Measurements from ENCODE around the gene BACE2. TPM values are rescaled to one million over a fixed set of nuclear protein-coding genes. Genes with fewer than 3 reads are reported as not detected.

BACE2 gene
- total and polyA plus RNA-seq, 2 of the 13 experiments (the other 11 are each of a cell fraction or from before 2014, with no cell fraction given): 0.07 to 0.11 TPM

DNA sequence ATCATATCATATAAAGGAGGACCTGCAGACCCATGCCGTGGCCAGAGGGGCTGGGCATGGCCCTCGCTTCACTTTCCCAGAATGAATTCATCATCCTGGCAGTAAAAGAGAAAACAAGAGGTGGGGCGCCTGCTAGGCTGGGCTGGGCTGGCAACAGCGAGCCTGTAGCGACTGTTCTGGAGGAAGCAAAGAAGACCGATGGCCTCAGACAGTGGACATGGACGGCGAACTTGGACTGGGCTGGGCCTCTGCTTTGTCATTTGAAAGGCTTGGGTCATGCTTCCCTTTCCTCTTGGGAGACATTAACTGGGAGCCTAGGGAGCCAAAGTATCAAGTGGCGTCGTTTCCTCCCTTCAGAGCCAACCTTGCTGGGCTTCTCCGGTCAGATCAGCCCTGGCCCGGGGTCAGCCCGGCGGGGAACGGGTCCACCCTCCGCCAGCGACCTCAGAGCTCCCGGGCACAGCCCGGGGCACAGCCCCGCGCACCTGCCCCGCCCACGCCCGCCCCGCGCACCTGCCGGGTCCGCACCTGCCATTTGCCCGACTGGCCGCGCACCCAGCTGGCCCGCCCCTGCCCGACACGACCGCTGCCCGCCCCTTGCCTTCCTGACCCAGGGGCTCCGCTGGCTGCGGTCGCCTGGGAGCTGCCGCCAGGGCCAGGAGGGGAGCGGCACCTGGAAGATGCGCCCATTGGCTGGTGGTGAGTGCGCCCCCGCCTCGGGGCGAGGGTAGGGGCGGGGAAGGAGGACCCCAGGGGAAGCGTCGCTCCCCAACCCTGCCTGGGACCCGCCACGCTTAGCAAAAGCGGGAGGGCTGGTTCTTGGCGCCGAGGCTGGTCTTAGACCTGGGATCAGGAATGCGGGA is 148.5 kb downstream of the BACE2 start, which contains the start of gene FAM3B:
Gene FAM3B, plus strand, starts transcription at position 602 of the 863 bp plus-strand sequence. Its CDS starts 79 bp downstream, at position 681.
- H3K4me3 ChIP-seq (replicated peaks in 1 of 3; ENCODE audit: insufficient read depth in 1 of 3, low read depth in 2 of 3, low read length in 3 of 3): peak within 1 kb of the TSS; percentile 47 to 65 (median 57)
- ChIA-PET POLR2A (interaction anchor here (0.6 to 1.2 kb wide), 3 partner anchors 10 to 52 kb away, joined by 3 read pairs; no protein-coding TSS in a partner anchor), CTCF (ENCODE audit: low intra/inter-chr PET ratio, low total read pairs) (no interaction called here)
- ATAC-seq (peak; percentile 72), FAIRE-seq (no peak), DNase-seq (ENCODE audit: low spot score) (no peak)
- H3K4me1 ChIP-seq (ENCODE audit: insufficient read depth, low read length): peaks cover 55% of the 10 kb centered on the region
- H3K36me3 ChIP-seq (replicated peaks in 1 of 2; ENCODE audit: control insufficient read depth in 1 of 2, insufficient read depth in 2 of 2, low read length in 2 of 2): no peaks in the 10 kb centered on the region
- intact Hi-C loops (cut with micrococcal nuclease; ENCODE audit: unreplicated experiment) (no loop called here), in situ Hi-C loops (cut with HindIII; ENCODE audit: extremely low pct_ligation_motif_present, low pct_unique_long_range_greater_than_20kb) (no loop called here)
- no peak within 1 kb of the TSS for H2AFZ ChIP-seq (ENCODE audit: low read length)
- 5% methylated on average over 7 of the region's 55 CpGs for WGBS (ENCODE audit: low lambda C conversion rate)
- H3K27ac ChIP-seq (ENCODE audit: extremely low read length, insufficient read depth, low read length): no peak within 1 kb of the TSS
- no peaks in the 10 kb centered on the region for H3K9me3 ChIP-seq (ENCODE audit: low read length)
- peak within 1 kb of the TSS; percentile 38; the same call in 1 of the 2 replicates for H3K9ac ChIP-seq (ENCODE audit: insufficient read depth, low read depth, low read length)
- H4K20me1 ChIP-seq (ENCODE audit: insufficient read depth, low read length): no peaks in the 10 kb centered on the region
- peaks cover 3 to 22% of the 10 kb centered on the region in 2 experiments; a peak in 2 of 5 replicates for H3K27me3 ChIP-seq (ENCODE audit: control insufficient read depth in 1 of 2, insufficient read depth in 2 of 2, low read length in 2 of 2)
- no TSS peak for BruUV-seq (replicated peaks)
- peak within 1 kb of the TSS; percentile 76 for H3K4me2 ChIP-seq (ENCODE audit: low read depth, low read length)
- H3K79me2 ChIP-seq (ENCODE audit: insufficient read depth, low read length): no peaks in the 10 kb centered on the region
- TF ChIP-seq SAP130 (CRISPR knock-in tag; IDR thresholded peaks at IDR 0.05; ENCODE audit: low read depth) (no peak), SRY (CRISPR knock-in tag; IDR thresholded peaks at IDR 0.05) (no peak), TMF1 (CRISPR knock-in tag; IDR thresholded peaks at IDR 0.05; ENCODE audit: low read depth) (no peak), YEATS2 (CRISPR knock-in tag; IDR thresholded peaks at IDR 0.05; ENCODE audit: borderline replicate concordance) (no peak), TBX2 (CRISPR knock-in tag; IDR thresholded peaks at IDR 0.05; ENCODE audit: borderline replicate concordance) (peak; percentile 31; the same call in 1 of the 2 replicates), ZFP36L2 (CRISPR knock-in tag; IDR thresholded peaks at IDR 0.05) (no peak), ZNF20 (CRISPR knock-in tag; IDR thresholded peaks at IDR 0.05) (no peak), ARHGAP35 (CRISPR knock-in tag; IDR thresholded peaks at IDR 0.05; ENCODE audit: borderline replicate concordance) (peak; percentile 59; the same call in 1 of the 2 replicates), ZNF777 (CRISPR knock-in tag; IDR thresholded peaks at IDR 0.05) (0 out of 2 replicates have a peak, but pooled peaks have one; percentile 56), ZMYM4 (CRISPR knock-in tag; IDR thresholded peaks at IDR 0.05) (peak; percentile 40; the same call in 1 of the 2 replicates)
- TF ChIP-seq, protein P1, sequence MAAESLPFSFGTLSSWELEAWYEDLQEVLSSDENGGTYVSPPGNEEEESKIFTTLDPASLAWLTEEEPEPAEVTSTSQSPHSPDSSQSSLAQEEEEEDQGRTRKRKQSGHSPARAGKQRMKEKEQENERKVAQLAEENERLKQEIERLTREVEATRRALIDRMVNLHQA (CRISPR knock-in tag; IDR thresholded peaks at IDR 0.05): no peak
- TF ChIP-seq, protein P2, sequence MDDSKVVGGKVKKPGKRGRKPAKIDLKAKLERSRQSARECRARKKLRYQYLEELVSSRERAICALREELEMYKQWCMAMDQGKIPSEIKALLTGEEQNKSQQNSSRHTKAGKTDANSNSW (CRISPR knock-in tag; IDR thresholded peaks at IDR 0.05; ENCODE audit: borderline replicate concordance): no peak
- TF ChIP-seq, protein P3, sequence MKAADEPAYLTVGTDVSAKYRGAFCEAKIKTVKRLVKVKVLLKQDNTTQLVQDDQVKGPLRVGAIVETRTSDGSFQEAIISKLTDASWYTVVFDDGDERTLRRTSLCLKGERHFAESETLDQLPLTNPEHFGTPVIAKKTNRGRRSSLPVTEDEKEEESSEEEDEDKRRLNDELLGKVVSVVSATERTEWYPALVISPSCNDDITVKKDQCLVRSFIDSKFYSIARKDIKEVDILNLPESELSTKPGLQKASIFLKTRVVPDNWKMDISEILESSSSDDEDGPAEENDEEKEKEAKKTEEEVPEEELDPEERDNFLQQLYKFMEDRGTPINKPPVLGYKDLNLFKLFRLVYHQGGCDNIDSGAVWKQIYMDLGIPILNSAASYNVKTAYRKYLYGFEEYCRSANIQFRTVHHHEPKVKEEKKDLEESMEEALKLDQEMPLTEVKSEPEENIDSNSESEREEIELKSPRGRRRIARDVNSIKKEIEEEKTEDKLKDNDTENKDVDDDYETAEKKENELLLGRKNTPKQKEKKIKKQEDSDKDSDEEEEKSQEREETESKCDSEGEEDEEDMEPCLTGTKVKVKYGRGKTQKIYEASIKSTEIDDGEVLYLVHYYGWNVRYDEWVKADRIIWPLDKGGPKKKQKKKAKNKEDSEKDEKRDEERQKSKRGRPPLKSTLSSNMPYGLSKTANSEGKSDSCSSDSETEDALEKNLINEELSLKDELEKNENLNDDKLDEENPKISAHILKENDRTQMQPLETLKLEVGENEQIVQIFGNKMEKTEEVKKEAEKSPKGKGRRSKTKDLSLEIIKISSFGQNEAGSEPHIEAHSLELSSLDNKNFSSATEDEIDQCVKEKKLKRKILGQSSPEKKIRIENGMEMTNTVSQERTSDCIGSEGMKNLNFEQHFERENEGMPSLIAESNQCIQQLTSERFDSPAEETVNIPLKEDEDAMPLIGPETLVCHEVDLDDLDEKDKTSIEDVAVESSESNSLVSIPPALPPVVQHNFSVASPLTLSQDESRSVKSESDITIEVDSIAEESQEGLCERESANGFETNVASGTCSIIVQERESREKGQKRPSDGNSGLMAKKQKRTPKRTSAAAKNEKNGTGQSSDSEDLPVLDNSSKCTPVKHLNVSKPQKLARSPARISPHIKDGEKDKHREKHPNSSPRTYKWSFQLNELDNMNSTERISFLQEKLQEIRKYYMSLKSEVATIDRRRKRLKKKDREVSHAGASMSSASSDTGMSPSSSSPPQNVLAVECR (CRISPR knock-in tag; IDR thresholded peaks at IDR 0.05; ENCODE audit: borderline replicate concordance): peak; percentile 43; the same call in 1 of the 2 replicates
